HG03439 (cell line): ENCODE results near the gene BRMS1L.

Source experiments
- ATAC-seq: cut with Tn5 transposase; IDR thresholded peaks from one replicate; pipeline ENCODE4 v1.9.1; 2021; ENCODE audit warnings: mild to moderate bottlenecking, moderate library complexity; ENCODE audit not compliant: unreplicated experiment

Gene BRMS1L

DNA sequence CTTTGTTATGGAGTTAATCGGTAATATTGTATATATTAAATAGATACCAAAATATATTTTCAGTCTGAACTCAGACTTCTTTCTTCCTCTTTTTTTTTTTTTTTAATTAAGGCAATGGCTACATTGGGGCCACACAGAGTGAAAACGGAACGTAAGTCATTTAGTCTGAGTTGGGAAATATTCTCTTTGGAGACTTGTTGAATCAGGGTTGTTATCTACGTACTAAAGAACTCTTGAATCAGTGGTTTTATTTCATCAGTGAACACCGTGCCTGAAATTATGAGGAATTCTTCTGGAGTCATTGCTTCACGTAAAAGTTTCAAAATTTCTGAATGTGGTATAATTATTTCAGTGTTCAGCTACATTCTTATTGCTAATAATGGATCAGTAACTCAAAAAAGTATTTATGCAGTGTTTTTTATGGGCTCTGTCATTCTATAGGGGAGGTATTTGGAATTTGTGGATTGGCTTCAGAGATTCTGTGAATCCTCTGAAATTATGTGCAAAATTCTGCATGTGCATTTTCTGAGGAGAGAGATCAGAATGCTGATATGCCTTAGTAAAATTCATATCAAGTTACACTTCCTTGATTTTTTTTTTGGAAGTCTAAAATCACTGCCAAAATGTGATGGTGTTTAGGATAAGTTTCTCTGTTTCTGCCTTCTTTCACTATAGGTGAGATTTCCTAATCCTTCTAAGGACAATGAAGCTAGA lies 39.6 kb downstream of the BRMS1L start:
- no peak for ATAC-seq

DNA sequence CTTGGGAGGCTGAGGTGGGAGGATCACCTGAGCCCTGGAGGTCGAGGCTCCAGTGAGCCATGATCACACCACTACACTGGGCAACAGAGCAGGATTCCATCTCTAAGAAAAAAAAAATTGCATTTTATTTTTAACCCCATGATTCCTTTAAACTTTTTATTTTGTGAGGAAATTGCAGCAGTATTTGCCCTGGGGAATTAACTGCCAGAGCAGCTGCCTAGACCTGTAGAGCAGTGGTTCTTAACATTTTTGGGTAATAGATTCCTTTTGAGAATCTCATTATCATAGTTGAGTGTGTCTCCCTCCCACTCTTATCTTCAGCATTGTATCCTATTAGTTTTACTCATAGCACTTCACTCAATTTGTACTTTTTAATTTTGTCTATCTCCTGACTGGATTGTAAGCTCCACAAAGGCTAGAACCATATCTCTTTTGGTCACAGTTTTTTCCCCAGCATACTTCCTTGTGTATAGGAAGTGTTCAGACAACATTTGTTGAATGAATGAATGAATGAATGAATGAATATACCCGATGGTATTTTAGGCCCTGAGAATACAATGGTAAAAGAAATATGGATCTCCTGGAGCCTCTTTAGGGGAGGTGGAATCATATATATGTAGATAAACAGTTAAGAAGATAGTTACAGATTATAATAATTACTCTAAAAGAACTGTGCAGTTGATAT lies 40.6 kb downstream of the BRMS1L start:
- no peak for ATAC-seq

DNA sequence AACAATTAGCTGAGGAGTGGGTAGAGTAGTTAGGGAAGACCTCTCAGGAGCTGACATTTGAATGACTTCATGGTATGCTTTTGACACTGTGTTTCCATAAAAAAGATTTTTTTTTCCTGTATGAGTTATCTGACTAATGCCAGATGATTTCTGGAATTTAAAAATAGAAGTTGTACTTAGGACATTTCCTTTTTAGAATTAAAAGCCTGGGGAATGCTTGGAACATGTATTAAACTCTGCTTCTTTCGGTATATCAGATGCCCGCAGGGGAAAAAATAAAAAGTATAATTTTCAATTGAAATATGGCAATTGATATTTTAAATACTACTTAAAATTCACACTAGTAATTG lies 41.1 kb downstream of the BRMS1L start:
- ATAC-seq = no peak

DNA sequence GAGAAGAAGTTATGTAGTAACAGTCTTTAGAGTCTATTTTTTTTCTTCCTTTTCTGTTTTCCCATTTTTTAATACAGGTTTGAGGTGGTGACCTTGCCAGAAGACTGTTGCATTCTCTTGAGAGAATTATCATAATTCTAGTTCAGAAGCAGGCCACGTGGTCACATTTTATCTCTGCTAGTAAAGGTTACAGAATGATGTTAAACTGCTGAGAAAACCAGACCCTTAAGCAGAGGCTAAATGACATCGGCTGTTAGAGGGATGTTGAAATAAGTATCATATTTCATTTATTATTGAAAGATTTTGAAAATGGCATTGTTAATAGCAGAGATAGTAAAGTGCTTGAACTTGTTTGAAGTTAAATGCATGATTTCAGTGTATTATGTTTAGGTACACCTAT lies 49.2 kb downstream of the BRMS1L start:
- no peak for ATAC-seq

DNA sequence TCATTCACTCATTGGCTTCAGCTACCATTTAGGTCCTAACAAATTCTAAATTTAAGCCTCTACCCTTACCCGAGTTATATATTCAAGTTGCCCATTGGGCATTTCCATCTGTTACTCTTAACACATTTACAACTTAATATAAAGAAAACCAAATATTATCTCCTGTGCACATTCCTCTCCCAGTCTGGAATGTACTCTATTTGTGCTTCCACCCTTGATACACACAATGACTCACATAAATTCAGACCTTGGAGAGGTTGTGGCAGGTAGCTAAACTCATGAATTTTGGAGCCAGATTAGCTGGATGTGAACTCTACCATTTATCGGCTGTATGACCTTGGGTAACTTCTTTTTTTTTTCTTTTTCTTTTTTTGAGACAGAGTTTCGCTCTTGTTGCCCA lies 51.1 kb downstream of the BRMS1L start:
- ATAC-seq = no peak

DNA sequence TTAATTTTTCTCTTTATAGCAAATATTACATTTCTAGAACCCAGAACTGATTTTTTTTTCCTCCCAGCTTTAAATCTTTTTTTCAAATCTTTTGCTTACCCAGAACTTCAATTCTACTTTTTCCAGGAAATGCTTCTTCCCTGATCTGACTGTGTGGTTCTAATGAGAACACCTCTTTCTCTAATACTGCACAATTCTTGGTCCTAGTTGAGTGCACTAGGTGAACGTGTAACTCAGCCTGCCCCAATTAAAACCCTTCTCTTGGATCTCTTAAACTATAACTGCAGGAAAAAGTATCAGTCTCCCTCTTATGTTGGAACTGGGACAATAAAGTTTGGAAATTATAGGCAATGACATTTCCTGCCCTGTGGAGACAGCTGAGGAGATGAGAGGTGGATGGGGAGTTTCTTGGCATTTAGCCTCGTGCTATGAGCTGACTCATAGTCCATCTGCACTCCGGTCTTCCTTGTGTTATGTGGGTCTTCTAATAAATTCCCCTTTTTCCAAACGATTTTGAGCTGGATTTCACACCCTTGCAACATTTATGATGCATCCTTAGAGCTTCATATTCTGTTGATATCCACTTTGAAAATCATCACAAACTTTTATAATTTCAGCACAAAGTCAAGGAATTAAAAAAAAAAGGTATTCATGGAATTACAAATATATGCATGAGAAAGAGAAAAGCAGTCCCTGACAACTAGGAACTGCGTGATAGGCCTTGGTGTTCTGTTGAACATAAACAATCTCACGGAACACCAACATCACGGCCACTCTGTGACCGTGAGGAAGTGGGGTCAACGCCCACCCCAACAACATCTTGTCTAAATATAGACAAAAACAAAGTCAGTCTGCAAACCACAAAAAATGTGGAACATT lies 52.4 kb downstream of the BRMS1L start:
- ATAC-seq = no peak

DNA sequence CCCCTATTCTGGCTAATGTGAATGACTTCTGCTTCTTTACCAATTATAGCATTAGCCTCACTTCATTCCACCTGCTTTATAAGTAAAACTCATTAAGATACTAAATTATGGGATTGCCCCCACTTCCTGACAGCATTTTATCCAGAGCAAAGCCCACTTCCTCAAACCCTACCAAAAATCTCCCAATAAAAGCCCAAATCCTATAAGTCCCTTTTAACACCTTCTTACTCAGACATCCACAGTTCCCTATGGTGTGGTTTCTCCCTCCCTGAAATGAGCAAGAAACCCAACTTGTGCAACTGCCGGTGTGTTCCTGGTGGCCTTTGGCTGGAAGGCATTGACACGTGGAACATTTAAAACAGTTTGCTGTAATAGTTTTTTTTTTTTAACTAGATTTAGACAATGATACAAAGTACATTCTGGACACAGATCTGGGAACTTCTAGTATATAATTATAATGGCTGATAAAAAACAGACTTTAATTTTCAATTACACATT lies 53.1 kb downstream of the BRMS1L start:
- ATAC-seq = no peak

DNA sequence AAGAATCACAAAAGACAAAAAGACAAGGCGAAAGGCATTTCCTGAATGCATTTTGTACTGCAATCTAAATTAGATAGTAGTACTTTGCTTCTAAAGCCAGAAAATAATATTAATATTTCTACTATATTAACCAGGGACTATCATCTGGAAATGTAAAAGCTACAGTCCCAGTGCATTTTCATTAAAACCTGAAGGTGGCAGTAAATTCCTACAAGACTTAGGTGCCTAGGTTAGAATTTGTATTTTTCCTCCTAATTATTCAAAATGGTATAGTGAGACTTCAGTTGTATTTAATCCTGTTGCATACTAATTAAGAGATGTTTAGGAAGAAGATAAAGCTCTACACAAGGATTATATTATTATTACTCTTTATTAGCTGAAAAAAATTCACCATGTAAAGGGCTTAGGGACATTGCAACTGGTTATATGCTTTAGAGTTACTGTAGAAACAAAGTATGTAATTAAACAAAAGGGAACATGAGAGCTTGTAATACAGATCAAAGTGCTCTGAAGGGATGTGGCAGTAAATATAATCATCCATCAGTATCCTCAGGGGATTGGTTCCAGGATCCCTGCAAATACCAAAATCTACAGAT lies 53.6 kb downstream of the BRMS1L start:
- ATAC-seq = no peak

DNA sequence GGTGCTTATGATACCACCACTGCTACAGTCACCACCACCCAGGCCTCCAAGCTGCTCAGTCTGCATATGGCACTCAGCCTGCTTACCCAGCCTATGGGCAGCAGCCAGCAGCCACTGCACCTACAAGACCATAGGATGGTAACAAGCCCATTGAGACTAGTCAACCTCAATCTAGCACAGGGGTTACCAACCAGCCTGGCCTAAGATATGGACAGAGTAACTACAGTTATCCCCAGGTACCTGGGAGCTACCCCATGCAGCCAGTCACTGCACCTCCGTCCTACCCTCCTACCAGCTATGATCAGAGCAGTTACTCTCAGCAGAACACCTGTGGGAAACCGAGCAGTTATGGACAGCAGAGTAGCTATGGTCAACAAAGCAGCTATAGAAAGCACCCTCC lies 55.1 kb downstream of the BRMS1L start:
- ATAC-seq = no peak

DNA sequence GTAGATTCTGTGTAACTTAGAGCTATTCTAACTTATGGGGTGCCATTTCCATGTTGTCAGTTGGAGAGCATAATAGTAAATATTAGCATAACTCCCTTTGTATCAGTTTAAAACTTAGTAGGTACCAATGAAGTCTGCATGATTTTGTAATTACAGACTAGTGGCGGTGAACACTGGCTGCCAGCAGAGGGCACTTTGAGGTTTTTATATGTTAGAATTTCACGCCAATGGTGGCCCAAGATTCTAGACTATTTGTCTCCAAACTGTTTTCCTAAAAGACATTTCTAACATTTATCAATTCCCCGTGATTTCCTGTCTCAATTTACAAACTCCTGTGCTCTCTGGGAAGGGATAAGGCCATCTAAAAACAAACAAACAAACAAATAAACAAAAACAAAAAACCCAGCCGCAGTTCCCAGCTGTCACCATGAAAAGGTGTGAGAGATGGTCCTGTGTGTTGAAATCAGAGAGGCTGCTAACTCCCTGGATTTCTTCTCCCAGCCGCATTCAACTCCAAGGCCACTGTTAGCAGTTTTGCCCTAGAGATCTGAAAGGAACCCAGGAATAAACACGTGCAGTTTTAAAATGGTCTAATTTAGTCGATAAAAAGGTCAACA lies 57.6 kb downstream of the BRMS1L start:
- ATAC-seq = no peak

DNA sequence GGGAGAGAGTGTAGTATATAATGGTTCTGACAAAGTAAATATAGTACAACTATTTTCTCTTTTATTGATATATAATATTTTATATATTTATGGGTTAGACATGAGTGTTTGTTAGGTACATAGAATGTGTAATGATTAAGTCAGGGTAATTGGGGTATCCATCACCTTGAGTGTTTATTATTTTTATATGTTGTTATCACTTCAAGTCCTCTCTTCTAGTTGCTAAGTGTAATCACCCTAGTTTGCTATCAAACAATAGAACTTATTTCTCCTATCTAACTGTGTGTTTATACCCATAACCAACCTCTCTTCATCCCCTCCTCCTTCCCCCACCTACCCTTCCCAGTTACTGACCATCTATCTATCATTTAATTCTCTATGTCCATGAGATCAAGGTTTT lies 64.2 kb downstream of the BRMS1L start:
- no peak for ATAC-seq

DNA sequence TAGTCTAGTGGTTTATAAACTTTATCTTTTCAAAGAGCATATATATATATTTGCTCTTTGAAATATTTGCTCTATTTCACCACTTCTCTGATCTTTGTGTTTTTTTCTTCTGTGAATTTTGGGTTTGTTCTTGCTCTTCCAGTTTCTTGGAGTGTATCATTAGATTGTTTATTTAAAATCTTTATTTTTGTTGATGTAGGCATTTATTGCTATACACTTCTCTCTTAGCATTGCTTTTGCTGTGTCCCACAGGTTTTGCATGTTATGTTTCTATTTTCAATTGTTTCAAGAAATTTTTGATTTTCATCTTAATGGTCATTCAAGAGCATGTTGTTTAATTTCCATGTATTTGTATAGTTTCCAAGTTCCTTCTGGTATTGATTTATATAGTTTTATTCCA lies 69.1 kb downstream of the BRMS1L start:
- ATAC-seq = no peak

DNA sequence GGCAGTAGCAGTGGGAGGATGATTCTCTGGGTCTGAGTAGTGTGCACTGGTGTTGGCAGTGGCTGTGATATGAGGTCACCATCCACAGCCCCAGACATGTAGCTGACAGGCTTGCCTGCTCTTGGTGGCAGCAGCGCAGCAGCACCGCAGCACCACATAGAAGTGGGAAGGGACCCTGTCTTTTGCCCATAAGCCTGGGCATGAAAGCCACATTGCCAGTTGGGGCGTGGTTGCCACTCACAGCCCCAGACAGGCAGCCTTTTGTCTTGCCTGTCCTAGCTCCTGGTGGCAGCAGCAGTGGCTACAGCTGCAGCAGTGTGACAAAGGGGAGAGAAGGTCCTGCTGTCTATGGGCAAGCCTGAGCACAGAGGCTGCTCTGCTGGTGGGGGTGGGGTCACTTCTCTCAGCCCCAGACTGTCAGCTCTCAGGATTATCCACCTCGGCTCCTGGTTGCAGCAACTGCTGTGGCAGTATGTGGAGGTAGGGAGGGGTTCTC lies 71.5 kb downstream of the BRMS1L start:
- no peak for ATAC-seq

DNA sequence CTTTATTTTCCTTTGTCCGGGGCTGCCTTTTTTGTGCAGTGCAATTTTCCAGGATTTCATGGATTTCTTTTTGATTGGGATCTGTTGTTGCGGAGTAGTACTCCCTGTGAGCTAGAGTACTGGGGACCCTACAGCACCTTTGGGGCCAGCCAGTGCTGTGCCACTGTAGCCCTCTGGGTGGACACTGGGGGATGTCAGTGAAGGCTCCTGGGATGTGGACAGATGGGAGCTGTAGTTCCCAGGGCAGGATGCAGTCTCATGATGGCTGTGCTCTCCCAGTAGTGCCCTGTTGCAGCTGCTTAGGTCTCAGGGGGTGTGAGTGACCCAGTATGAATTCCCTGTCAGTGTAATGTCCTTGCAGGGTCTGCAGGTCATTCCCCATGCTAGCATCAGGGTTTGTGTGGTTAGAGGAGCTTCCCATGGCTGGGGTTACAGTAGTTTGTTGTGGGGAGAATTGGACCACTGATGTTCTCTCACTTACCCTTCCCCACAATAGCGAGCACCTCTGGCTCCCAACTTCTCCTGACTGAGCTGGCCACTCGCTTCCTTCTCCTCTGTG lies 72.2 kb downstream of the BRMS1L start:
- ATAC-seq = no peak

DNA sequence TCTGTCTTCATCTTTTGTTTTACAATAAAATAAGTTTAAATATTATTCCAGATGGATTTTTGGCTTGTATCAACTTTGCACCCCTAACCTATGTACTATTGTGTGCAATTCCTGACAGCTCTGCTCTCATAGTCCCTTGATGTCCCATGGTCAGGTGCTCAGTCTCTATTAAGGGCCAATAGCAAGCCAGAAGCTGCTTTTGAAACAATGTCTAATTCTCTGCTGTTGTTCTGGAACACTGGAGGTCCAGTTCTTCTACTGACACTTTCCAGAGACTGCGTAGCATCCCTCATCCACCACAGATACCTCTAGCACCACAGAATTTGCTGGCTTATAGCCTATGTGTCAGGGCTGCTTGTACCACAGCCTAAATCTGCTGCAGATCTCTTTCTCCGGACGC lies 74.6 kb downstream of the BRMS1L start:
- ATAC-seq = no peak

DNA sequence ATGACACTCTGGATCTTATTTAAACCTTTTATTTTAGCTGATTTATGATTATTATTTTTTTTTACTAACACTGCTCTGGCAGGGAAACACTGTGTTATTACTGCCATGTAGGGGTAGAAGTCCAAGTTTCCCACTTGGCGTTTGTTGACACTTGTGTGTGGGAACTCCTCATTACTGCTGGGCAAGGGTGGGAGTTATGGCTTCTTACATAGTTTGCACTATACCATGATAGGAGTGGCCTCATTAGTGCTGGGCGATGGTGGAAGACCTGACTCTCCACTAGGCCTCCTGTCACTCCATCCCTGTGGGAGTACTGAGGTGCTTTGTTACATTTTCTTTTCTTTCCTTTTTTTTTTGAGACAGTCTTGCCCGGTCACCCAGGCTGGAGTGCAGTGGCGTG lies 83.5 kb downstream of the BRMS1L start:
- no peak for ATAC-seq

DNA sequence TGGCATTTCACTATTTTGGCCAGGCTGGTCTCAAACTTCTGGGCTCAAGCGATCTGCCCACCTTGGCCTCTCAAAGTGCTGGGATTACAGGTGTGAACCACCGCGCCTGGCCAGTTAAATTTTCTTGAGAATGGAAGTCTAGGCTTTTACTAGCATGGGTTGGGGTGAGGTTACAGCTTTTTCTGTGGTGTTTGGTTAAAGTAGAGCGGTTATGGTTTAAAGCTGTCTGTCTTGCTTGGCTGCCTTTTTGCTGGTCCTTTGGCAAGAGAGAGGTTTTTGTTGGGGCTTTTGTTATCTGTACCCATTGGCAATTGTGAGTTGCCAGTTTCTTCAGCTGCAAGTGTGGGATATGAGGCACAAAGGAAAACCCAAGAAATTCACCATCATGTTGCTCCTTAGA lies 84.1 kb downstream of the BRMS1L start:
- no peak for ATAC-seq

DNA sequence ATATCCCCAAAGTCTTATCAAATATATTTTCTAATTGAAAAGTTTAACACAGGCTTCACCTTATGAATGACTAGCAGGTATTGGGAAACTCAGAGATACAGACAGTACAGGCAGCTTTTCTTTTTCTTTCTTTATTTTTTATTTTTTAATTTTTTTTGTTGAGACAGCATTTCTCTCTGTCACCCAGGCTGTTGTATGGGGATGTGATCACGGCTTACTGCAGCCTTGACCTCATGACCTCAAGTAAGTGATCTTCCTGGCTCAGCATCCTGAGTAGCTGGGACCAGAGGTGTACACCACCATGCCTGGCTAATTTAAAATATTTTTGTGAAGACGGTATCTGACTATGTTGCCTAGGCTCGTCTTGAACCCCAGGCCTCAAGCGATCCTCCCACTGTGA lies 85.0 kb downstream of the BRMS1L start:
- ATAC-seq = no peak

DNA sequence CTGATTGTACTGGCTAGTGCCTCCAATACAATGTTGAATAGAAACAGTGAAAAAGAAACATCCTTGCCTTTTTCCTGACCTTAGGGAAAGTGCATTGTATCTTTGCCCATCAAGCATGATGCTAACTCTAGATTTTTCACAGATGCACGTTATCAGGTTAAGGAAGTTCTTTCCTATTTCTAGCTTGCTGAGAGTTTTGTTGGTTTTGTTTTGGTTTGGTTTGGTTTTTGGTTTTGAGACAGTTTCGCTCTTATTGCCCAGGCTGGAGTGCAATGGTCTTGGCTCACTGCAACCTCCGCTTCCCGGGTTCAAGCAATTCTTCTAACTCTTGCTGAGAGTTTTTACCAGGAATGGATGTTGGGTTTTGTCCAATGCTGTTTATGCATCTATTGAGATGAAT lies 89.0 kb downstream of the BRMS1L start:
- ATAC-seq = no peak

DNA sequence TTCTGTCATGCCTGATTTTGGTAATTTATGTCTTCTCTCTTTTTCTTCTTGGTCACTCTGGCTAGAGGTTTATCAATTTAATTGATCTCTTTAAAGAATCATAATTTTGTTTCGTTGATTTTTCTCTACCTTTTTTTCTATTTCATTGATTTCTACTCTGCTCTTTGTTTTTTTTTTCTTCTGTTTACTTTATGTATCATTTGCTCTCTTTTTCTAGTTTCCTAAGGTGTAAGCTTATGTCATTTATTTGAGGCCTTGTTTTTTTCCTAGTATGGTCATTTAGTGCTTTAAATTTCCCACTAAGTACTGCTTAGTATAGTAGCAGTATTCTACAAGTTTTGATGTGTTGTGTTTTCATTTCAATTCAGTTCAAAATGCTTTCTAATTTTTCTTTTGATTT lies 89.6 kb downstream of the BRMS1L start:
- no peak for ATAC-seq
